GM21723 (cell line): Measurements from ENCODE around the gene PLAGL1.
"Not testable (repeated sequence)": the region's sequence is repeated elsewhere in the genome, so short reads cannot be mapped to it uniquely, and the experiment has no call there.

Source experiments
- ATAC-seq: cut with Tn5 transposase; IDR thresholded peaks from one replicate; pipeline ENCODE4 v1.9.1; 2021; ENCODE audit warnings: mild to moderate bottlenecking, moderate library complexity; ENCODE audit not compliant: unreplicated experiment

The PLAGL1 gene

DNA sequence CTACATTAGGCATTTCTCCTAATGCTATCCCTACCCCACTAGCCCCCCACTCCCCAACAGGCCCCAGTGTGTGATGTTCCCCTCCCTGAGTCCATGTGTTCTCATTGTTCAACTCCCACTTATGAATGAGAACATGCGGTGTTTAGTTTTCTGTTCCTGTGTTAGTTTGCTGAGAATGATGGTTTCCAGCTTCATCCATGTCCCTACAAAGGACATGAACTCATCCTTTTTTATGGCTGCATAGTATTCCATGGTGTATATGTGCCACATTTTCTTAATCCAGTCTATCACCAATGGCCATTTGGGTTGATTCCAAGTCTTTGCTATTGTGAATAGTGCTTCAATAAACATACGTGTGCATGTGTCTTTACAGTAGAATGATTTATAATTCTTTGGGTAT lies 1.6 kb upstream of the PLAGL1 start:
- not testable (repeated sequence) for ATAC-seq

DNA sequence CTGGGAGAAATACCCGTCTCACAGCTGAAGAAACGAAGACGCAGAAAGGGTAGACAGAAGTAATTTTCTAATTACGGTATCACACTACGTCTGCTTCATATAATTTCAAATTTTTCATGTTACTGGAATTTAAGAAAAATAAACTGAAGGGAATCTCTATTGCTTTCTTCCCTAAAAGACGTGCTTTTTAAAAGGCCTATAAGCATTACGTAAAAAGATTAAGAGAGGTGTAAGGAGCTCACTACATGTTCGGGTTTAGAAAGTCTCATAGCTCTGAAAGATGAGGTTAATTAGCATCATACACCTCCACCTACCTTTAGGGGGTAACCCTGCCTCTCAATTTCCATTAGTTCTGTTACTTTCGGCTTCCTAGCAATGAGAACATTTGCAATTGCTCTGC lies 787 bp upstream of the PLAGL1 start:
- no peak for ATAC-seq

DNA sequence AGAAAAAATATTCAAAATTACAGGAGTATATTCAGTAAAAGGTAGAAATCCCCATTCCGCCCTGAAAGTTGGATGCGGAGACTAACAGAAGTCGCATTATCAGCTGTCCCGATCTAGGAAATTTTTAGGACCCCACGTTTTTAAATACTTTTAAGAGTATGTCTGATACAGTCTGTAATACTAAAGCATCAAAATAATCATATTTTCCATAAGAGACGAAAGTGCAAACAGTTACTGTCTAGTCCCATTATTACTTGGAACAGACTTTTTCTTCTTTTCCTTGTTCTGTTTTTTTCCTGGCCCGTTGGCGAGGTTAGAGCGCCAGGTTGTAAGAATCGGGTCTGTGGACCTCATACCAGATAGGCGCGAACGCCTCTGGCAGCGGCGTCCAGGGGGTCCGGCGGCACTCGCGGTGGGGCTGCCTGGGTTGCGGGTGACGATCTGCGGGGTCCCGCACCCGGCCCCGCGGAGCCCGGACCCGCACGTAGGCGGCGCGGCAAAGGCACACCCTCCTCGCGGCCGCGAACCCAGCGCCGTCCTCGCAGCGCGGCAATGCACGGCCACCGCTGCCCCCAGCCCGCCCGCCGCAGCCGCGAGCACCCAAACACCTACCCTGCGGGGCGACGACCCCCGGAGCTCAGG lies 460 bp downstream of the PLAGL1 start:
- ATAC-seq = peak; percentile 44

DNA sequence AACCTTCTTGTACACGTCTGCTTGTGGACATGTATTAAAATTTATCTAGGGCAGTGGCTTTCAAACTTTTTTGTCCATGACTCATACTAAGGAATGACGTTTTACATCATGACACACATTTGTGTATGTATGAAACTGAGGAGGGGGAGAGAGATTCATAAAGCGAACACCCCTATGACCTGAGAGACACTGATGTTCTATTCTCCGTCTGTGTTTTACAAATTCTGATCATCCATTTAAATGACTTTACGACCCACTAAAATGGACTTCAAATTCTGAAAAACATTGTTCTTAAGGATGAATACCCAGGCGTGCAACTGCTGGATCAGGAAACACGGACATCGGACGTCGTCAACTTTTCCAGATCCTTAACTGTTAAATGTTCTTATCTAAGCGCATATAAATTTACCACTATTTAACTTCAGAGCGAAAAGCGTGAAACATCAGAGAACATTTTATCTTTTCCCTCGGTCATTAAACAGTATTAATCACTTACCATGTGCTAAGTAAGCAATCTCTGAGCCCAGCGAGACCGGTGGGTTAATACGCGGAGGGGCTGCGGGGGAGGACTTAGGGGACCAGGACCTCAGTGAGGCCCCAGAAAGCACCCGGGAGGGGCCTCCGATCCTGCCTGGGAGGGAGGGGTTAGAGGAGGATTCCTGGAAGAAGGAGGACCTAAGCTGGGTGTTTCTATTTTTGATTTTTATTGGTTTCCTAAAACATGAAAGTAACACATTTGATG lies 1.2 kb downstream of the PLAGL1 start:
- no peak for ATAC-seq

DNA sequence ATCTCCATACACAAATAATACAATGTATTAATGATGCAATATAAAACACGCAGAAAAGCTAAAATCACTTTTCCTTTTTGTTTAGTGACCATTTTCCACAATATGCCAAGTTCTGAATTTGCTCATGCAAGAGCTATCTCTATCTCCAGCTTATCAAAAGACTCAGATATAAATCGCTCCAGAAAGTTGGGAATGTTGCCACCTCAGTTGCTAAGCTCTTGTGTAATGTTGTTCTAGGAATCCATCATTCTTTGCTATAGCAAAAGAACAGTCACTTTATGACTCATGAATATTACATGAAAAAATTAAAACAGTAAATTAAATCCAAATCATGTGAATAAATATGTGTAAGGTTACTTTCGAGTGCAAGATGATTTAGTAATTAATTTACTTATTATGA lies 8.7 kb downstream of the PLAGL1 start:
- no peak for ATAC-seq

DNA sequence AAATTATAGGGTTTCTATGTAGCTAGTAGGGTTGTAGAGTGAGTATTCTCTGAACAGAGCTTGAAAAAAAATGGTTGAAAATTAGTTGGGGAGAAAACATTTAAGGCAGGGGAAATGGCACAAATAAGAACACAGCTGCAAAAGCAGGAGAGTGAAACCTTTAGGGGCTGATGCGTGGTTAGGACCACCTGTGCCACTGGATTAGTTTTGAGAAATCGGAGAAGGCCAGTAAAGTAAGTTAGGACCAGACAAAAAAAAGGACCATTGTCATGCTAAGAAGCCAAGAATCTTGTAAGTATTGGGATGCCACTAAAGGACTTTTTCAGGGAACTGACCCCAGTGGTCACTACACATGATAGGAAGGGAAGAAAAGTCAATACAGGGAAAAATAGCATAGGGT lies 9.4 kb downstream of the PLAGL1 start:
- ATAC-seq = no peak

DNA sequence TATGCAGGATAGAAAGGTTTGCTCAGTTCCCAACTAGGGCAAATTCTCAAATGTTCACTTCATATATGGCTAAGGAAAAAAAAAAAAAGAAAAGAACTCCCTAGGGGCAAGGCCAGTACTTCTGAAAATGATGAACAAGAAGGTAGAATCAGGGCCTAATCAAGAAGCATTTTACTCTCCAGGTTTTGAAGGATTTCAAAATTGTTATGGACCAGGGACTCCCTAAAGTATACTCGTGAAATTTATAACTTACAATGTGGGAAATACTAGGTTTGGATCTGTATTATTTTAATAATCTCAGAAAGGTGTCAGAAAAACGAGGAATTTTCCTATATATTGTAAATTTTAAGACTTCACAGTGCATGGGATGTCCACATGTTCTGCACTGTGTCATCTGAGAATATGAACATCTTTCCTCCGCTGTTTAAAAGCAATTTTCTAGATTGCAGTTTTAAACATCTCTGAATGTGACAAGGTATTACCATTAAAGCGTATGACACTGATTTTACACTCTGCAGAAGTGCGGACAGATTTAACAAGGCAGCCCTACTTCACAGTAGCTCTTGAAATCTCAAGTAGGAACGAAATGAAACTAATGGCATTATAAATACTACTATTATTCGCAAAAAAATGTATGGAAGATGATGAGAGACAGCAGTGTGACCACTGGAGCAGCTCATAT lies 14.0 kb downstream of the PLAGL1 start:
- no peak for ATAC-seq

DNA sequence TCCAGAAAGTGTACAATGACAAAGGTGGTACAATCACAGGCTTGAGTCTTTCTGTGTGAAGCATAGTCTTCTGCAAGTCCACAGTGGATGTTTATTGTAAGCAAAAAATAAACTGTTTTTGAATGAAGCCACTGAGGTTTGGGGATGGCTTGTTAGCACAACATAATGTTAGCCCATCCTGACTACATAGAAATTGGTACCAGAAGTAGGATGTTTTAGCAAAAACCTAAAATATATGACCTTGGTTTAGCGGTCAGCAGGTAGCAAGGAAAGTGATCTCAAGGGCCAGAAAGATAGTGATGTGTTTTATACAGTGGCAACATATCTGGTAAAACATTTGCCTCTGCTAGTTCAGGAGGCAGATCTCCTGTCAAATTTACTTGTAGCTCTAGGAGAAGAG lies 15.8 kb downstream of the PLAGL1 start:
- no peak for ATAC-seq

DNA sequence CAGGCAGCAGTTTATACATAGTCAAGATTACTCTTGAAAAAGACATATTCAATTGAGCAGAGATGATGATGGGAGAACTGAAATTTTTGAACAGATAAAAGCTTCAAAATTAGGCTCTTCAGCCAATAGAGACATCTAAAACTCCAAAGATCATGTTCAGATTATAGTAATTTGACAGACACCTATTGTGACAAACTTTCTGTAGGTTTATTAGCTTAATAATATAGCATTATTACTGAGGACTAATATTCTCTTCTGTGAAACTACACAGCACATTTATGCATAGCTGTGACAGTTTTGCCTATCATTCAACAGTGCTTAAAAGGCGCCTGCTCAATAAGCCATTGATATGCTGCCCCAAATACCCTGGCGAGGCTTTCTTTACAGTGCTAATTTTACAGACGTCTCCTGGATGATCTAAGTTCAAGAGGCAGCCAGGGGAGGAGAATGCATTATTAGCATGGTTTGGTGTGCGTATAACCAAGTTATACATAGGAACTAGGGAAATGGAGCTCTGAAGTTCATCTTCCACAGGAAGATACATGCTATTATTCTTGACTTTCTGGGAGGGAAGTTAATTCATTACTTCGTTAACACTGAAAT lies 21.5 kb downstream of the PLAGL1 start:
- no peak for ATAC-seq

DNA sequence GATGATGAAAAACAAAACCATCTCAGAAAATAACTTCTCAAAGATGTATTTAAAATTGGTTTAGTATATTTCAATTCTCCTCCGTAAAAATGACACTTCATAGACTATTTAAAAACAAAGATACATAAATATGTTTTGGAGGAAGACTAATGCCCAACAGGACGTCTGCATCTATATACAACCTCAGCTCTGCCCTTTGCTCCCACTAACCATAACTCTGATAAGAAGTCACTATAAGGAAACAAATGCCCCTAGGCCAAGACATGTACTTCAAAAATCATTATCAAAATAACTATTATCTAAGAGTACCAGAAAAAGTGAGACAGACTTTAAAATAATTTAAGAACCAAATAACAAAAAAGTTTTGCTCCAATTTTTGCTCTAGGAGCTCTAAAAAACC lies 23.4 kb downstream of the PLAGL1 start:
- no peak for ATAC-seq

DNA sequence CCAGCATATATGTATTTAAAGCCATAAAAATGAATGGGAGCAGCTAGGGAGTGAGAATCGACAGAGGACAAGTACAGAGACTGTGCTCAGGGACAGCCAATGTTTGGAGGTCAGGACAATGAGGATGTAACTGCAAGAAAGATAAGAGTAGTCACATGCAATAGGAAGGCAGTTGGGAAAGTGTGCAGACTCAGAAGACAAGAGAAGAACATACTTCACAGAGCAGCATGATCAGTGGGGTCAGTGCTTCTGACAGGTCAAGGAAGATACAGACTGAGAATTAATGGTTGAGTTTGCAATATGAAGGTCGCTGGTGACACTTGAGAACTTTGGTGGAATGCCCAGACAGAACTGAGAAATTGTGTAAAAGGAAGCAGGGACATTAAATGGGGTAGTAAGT lies 25.1 kb downstream of the PLAGL1 start:
- ATAC-seq = no peak

DNA sequence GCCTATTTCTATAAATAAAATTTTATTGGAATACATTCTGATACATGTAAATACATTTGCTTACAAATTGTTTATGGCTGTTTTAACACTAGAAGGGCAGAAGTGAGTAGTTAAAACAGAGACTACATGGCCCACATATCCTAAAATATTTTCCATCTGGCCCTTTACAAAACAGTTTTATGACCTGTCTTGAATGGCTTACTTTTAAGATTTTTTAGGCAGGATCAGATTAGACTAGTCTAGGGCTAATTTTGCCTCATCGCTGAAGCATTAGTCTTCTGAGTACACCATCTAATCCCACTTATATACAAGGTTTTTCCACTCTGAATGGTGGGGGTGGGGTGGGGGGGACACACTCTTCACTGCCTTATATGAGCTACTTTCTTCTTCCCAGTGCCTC lies 27.1 kb downstream of the PLAGL1 start:
- no peak for ATAC-seq

DNA sequence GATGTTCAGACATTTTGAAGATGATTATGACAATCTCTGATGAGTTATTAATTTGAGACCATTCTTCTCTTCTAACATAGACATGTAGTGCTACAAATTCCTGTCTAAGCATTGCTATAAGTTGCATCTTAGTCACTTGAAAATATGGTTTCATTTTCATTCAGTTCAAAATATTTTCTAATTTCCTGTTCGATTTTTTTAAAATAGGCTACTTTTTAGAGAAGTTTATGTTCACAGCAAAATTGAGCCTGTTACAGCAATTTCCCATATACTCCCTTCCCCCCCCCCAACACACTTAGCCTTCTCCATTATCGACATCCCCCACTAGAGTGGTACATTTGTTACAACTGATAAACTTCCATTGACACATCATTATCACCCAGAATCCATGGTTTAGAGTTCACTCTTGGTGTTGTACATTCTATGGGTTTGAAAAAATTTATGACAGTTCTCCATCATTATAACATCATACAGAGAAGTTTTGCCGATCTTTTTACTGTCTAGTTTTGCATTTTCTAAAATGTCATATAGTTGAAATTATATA lies 31.2 kb downstream of the PLAGL1 start:
- ATAC-seq = no peak

DNA sequence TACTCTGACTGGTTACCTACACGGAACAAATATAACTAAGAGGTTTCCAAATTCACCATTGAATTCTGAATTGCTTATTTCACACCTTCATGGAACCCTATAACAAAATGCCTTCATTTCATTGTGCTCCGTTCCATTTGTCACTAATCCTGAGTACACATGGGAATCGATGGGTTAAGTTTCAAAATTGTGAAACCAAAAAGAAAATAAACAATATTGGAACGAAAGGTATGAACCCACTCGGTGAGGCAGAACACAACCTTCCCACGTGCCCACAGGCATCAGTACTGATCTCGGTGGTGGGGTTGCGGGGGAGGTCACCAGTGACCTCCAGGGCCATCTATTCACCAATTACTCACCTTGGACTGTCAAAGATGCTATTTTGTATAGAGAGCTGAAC lies 34.0 kb downstream of the PLAGL1 start:
- no peak for ATAC-seq

DNA sequence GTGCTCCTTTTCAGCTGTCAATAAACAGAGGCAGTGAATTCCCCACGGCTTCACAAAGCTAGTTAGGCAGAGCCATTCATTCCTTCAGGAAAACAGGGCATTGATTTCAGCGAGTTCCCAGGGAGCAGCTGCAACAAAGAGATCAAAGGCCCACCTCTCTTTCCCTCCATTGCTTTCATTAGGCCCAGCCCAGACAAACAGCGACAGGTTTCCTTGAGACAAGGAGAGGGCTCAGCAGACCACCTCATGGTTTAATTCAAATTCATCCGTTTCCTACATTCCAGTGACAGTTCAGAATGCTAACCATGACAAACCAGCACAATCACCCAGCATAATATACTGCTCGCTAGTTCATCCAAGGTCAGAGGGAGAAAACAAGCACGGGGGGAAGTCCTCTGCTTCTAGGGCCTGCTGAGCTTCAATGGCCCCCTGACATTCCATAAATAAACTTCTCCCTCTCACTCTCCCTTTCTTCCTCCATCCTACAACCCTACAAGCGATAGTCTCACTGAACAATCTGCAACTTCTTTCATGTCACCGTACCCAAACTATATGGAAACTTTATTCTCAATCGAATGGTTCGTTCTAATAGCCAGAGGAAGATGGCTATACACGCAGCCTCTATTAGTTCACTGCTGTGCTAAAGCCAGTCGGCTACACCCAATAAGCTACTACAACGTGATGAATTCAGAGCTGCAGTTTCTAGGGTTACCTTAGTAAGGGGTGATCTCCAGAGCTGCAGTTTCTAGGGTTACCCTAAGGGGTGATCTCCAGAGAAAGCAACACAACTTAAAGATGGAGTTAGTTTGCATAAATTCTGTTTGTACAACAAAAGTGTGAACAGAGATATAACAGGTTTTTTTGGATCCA lies 34.7 kb downstream of the PLAGL1 start:
- ATAC-seq = no peak

DNA sequence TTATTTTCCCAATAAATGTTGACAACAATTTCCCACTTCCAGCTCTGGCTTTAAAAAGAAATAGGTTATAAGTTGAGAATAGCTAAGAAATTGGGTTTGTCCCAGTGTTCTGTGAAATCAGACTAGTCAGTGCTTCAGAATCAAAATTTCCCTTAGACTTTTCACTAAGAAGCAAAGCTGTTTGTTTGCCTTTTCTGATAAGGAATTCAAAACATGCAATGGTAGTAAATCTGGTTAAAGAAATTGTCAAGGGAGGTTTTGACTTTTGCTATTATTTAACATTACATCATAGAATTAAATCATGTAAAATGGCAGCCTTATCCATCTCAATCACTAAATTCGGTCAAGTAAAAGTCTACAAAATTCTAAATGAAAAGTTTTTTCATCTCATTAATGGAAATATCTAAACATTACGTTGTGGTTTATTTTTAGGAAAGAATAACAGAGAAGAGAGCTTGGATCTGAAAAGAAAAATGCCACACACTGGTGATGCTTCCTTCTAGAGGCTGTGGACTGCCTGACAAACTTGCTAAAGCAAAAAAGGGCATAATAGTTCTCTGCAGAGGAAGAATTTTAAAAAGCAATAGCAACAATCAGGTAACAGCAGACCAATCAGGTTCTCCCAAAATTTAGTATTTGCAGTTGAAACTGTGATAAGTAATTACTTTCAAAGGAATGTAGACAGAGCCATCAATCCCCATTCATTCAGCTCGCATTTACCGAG lies 36.4 kb downstream of the PLAGL1 start:
- ATAC-seq = no peak

DNA sequence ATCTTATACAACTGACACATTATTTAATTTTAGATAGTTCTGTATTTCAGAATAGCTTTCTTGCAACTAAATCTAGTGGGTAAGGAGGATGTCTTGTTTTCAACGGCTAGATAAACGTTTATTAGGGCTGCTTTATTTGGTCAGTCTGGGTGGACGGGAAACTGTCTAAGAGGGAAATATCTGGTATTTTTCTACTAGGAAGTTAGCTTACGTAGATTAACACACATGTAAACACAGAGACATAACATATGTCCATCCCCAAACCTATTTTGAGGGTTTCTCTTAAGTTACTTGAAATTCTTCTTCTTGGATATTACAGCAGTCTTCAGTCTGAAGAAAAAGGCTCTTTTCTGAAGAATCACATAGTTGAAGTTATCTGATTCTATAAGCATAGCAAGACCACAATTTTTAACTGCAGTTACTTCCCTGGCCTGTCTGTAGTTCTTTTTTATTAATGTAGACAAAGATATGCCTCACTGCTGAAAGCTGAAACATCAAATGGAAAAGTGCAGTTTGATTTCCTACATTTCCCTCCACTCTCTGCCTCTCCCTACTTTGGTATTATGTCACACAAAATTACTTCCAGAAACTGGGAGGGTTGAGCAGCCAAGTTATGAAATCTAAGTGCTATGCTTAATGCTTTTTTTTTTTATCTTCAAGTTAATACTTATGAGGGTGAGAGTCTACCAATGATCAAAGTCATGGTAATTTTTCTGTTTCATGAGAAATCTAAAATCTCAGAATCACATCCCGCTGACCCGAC lies 37.4 kb downstream of the PLAGL1 start:
- no peak for ATAC-seq

DNA sequence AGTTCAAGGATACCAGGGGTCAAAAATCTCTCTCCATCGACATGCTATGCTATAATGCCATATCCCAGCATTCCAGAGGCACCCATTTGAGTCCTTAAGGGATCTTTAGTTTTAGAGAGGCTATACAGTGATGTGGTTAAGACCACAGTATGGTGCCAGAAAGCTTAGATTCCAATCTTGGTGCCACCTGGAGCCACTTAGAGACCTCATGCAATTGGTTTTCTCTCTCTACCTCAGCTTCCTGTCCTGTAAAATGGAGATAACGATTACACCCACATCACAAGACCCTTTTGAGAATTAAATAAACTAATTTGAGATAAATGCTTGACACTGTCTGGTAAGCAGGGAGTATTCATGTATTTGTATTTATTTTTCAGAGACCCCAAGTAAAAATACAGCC lies 39.0 kb downstream of the PLAGL1 start:
- no peak for ATAC-seq

DNA sequence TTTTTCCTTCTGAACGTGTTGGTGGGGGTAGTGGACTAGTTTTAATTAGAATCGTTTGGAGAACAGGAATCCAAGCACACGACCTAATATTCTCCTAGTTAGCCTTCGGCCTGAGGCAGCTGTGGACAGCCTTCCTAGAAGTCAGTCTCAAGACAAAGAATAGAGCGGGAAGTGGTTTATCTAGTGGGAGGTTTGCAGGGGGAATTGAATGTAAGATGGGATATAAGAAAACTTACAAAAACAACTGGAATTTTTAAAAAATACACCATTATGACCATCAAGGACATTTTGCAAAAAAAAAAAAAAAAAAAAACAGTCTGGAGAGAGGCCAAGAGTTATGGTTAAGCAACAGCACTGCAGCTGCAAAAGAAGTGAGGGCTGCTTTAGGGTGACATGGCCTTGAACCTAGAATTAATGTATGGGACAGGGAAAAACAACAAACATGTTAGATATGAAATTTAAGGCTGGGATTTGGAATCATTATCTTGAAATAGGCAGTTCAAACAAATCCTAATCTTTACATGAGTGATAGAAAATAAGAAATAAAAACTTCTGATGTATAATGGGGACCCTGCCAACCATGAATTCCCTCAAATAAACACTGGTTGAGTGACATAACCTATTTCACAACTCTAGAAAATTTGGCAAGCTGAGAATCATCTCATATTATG lies 40.2 kb downstream of the PLAGL1 start:
- no peak for ATAC-seq
